HL-60/S4 (cell line): ENCODE measurements around the gene ACTR3C.
"Not testable (repeated sequence)": the region's sequence is repeated elsewhere in the genome, so short reads cannot be mapped to it uniquely, and the experiment has no call there.

Experiments used
- in situ Hi-C: fragments of 300-500 bp; cut with MboI; formaldehyde crosslinking; loops from 2 replicates; pipeline ENCODE4 v1.14.3; 2022; ENCODE audit warnings: low sequenced_read_pairs

Gene ACTR3C

GRCh38 chr7:150219941-150220658 lies 103.2 kb downstream of the ACTR3C start:
- in situ Hi-C loops: not testable (repeated sequence)

GRCh38 chr7:150206848-150207247 lies 116.5 kb downstream of the ACTR3C start:
- in situ Hi-C loops: not testable (repeated sequence)

- in situ Hi-C loops: not testable (repeated sequence)
Measured at GRCh38 chr7:150205866-150206265, 117.5 kb downstream of the ACTR3C start.

- in situ Hi-C loops: not testable (repeated sequence)
Measured at GRCh38 chr7:150204577-150204976, 118.8 kb downstream of the ACTR3C start.

- in situ Hi-C loops: not testable (repeated sequence)
Measured at GRCh38 chr7:150202894-150203293, 120.5 kb downstream of the ACTR3C start.
